WTC11 (cell line): ENCODE measurements around the gene KHDC4. TPM values are rescaled to one million over a fixed set of nuclear protein-coding genes. Genes with fewer than 3 reads are reported as not detected.
A peak's percentile ranks its signal among the peaks of the same experiment; 100 is the strongest.

ENCODE experiments used
- ATAC-seq: fragments of 200-7000 bp; cut with Tn5 transposase; 2 replicates; pipeline ENCODE4 v1.10.0; 2021; ENCODE audit warnings: mild to moderate bottlenecking, moderate library complexity
- CTCF ChIA-PET: fragments of 300-600 bp; sonication (Branson Sonifier 250); formaldehyde crosslinking; loops from one replicate; lab custom pipeline; 2021; ENCODE audit warnings: antibody characterized with exemption; lab: Charles Lee
- POLR2A ChIA-PET: fragments of 350-600 bp; sonication (Branson Sonifier 250); formaldehyde crosslinking; loops from one replicate; lab custom pipeline; 2021; ENCODE audit warnings: antibody characterized with exemption; lab: Charles Lee
- DNase-seq: peaks from one replicate; pipeline ENCODE4 v3.0.0; 2021; ENCODE audit warnings: low spot score
- H3K27ac Mint-ChIP-seq: 2 replicates; pipeline ENCODE4 v1.8.0; 2021; ENCODE audit warnings: mixed read lengths
- H3K27me3 Mint-ChIP-seq: 2 replicates; pipeline ENCODE4 v1.8.0; 2021; ENCODE audit warnings: low read depth, mild to moderate bottlenecking, moderate library complexity, mixed read lengths
- H3K36me3 Mint-ChIP-seq: 2 replicates; pipeline ENCODE4 v1.8.0; 2021; ENCODE audit warnings: mixed read lengths
- H3K4me1 Mint-ChIP-seq: 2 replicates; pipeline ENCODE4 v1.8.0; 2022; ENCODE audit warnings: mixed read lengths
- H3K4me3 Mint-ChIP-seq: 2 replicates; pipeline ENCODE4 v1.8.0; 2021; ENCODE audit warnings: mild to moderate bottlenecking, moderate library complexity, mixed read lengths
- H3K9me3 Mint-ChIP-seq: 2 replicates; pipeline ENCODE4 v1.8.0; 2021; ENCODE audit warnings: mixed read lengths
- ATF1 ChIP-seq: sonication (generic); formaldehyde crosslinking; IDR thresholded peaks from 2 replicates; pipeline ENCODE4 v1.8.1; 2023; ENCODE audit warnings: mild to moderate bottlenecking, moderate library complexity, missing genetic modification reagents
- ETV6 ChIP-seq: sonication (generic); formaldehyde crosslinking; IDR thresholded peaks from 2 replicates; pipeline ENCODE4 v1.8.1; 2022; ENCODE audit warnings: mild to moderate bottlenecking, missing genetic modification reagents
- FOXK1 ChIP-seq: sonication (generic); formaldehyde crosslinking; IDR thresholded peaks from 2 replicates; pipeline ENCODE4 v1.8.0; 2022; ENCODE audit warnings: mild to moderate bottlenecking, moderate library complexity, missing genetic modification reagents
- GABPB1 ChIP-seq: sonication (generic); formaldehyde crosslinking; IDR thresholded peaks from 2 replicates; pipeline ENCODE4 v1.8.1; 2023; ENCODE audit warnings: mild to moderate bottlenecking, missing genetic modification reagents
- GRHL2 ChIP-seq: fragments of 250-450 bp; sonication (Bioruptor Pico); IDR thresholded peaks from 2 replicates; pipeline ENCODE4 v1.8.0; 2022; ENCODE audit warnings: mild to moderate bottlenecking, moderate library complexity; ENCODE audit not compliant: insufficient replicate concordance, severe bottlenecking
- PRRX2 ChIP-seq: fragments of 250-450 bp; sonication (Bioruptor Pico); IDR thresholded peaks from 2 replicates; pipeline ENCODE4 v1.8.0; 2021; ENCODE audit warnings: mild to moderate bottlenecking
- SOX15 ChIP-seq: fragments of 250-450 bp; sonication (Bioruptor Pico); IDR thresholded peaks from 2 replicates; pipeline ENCODE4 v1.9.0; 2021; ENCODE audit warnings: mild to moderate bottlenecking
- TEAD1 ChIP-seq: sonication (generic); formaldehyde crosslinking; IDR thresholded peaks from 2 replicates; pipeline ENCODE4 v1.8.0; 2022; ENCODE audit warnings: mild to moderate bottlenecking, missing genetic modification reagents
- TEAD4 ChIP-seq: sonication (generic); formaldehyde crosslinking; IDR thresholded peaks from 2 replicates; pipeline ENCODE4 v1.8.0; 2022; ENCODE audit warnings: mild to moderate bottlenecking, missing genetic modification reagents
- ZNF121 ChIP-seq: sonication (generic); formaldehyde crosslinking; IDR thresholded peaks from 2 replicates; pipeline ENCODE4 v1.8.0; 2023; ENCODE audit warnings: missing genetic modification reagents
- ZNF232 ChIP-seq: sonication (generic); formaldehyde crosslinking; IDR thresholded peaks from 2 replicates; pipeline ENCODE4 v1.8.0; 2022; ENCODE audit warnings: mild to moderate bottlenecking, missing genetic modification reagents
- ZNF317 ChIP-seq: sonication (generic); formaldehyde crosslinking; IDR thresholded peaks from 2 replicates; pipeline ENCODE4 v1.8.1; 2023; ENCODE audit warnings: low read depth, mild to moderate bottlenecking, moderate library complexity, missing genetic modification reagents, borderline replicate concordance
- total RNA-seq: library from RNA; stranded (reverse); gene quantifications from 3 replicates; pipeline ENCODE4 v1.2.3, GENCODE V29; 2021
- TF ChIP-seq, protein P1 (sequence below): sonication (generic); formaldehyde crosslinking; IDR thresholded peaks from 2 replicates; pipeline ENCODE4 v1.8.1; 2023; ENCODE audit warnings: mild to moderate bottlenecking, missing genetic modification reagents
- TF ChIP-seq, protein P2 (sequence below): fragments of 200-600 bp; IDR thresholded peaks from 2 replicates; pipeline ENCODE4 v1.8.0; 2022; ENCODE audit warnings: antibody characterized with exemption
- TF ChIP-seq, protein P3 (sequence below): fragments of 250-450 bp; sonication (Bioruptor Pico); IDR thresholded peaks from 2 replicates; pipeline ENCODE4 v1.9.0; 2021; ENCODE audit warnings: moderate library complexity, mild to moderate bottlenecking, inconsistent platforms, borderline replicate concordance
- TF ChIP-seq, protein P4 (sequence below): sonication (generic); formaldehyde crosslinking; IDR thresholded peaks from 2 replicates; pipeline ENCODE4 v1.8.1; 2023; ENCODE audit warnings: mild to moderate bottlenecking, missing genetic modification reagents, moderate library complexity
- TF ChIP-seq, protein P5 (sequence below): sonication (generic); formaldehyde crosslinking; IDR thresholded peaks from 2 replicates; pipeline ENCODE4 v1.8.1; 2022; ENCODE audit warnings: low read depth, missing genetic modification reagents, borderline replicate concordance
- TF ChIP-seq, protein P6 (sequence below): sonication (generic); formaldehyde crosslinking; IDR thresholded peaks from 2 replicates; pipeline ENCODE4 v1.8.1; 2022; ENCODE audit warnings: low read depth, mild to moderate bottlenecking, moderate library complexity, missing genetic modification reagents, borderline replicate concordance
- TF ChIP-seq, protein P7 (sequence below): sonication (generic); formaldehyde crosslinking; IDR thresholded peaks from 2 replicates; pipeline ENCODE4 v1.8.1; 2022; ENCODE audit warnings: mild to moderate bottlenecking, moderate library complexity, missing genetic modification reagents

KHDC4 gene
- total RNA-seq, 1 experiment from 2014 or later = 64.4 TPM

DNA sequence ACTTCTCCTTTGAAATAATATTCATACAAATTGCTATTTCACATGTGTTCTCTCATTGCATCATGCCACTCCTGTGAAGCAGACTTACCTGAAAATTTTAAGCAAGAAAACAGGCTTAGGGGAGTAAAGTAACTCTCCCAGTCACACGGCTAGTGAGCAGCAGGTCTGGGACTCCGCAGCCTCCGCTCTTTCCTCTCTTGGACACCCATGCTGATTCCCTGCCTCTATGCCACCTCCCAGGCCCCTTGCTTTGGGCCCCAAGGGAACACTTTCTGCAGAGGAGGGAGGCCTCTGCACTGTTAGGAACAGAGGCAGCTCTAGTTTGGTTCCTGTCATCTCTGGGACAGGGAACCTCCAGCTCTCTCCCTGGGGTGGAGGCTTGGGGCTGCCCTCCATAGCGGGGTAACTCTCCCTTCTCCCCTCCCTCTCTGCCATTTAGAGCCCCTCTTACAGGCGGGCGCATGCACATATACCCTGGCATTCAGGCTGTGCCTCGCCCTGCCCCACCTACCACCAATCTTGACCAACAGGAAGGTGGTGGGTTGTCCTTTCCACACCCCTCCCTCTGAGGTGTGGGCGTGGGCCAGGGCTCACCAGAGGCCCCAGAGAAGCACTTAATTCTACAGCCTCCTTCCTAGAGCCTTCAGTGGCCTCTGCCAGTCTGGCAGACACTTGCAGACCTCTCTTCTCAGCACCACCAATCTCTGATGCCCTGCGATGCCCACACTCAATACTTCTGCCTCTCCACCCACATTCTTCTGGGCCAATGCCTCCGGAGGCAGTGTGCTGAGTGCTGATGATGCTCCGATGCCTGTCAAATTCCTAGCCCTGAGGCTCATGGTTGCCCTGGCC lies 7.0 kb upstream of the KHDC4 start, which contains the start of gene RXFP4:
Gene RXFP4, plus strand, starts transcription at position 646 of the 852 bp plus-strand sequence. Its CDS starts 72 bp downstream, at position 718.
- TF ChIP-seq, protein P1, sequence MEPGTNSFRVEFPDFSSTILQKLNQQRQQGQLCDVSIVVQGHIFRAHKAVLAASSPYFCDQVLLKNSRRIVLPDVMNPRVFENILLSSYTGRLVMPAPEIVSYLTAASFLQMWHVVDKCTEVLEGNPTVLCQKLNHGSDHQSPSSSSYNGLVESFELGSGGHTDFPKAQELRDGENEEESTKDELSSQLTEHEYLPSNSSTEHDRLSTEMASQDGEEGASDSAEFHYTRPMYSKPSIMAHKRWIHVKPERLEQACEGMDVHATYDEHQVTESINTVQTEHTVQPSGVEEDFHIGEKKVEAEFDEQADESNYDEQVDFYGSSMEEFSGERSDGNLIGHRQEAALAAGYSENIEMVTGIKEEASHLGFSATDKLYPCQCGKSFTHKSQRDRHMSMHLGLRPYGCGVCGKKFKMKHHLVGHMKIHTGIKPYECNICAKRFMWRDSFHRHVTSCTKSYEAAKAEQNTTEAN (CRISPR knock-in tag) = no peak
- TF ChIP-seq ZNF232 (no peak), GABPB1 (CRISPR knock-in tag) (peak; percentile 42; the same call in 1 of the 2 replicates), TEAD1 (CRISPR knock-in tag) (no peak)
- TF ChIP-seq, protein P2, sequence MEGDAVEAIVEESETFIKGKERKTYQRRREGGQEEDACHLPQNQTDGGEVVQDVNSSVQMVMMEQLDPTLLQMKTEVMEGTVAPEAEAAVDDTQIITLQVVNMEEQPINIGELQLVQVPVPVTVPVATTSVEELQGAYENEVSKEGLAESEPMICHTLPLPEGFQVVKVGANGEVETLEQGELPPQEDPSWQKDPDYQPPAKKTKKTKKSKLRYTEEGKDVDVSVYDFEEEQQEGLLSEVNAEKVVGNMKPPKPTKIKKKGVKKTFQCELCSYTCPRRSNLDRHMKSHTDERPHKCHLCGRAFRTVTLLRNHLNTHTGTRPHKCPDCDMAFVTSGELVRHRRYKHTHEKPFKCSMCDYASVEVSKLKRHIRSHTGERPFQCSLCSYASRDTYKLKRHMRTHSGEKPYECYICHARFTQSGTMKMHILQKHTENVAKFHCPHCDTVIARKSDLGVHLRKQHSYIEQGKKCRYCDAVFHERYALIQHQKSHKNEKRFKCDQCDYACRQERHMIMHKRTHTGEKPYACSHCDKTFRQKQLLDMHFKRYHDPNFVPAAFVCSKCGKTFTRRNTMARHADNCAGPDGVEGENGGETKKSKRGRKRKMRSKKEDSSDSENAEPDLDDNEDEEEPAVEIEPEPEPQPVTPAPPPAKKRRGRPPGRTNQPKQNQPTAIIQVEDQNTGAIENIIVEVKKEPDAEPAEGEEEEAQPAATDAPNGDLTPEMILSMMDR = no peak
- no peaks in the 10 kb centered on the region for H3K9me3 Mint-ChIP-seq
- CTCF ChIA-PET = interaction anchor here (1.0 to 6.1 kb wide), 7 partner anchors 27 to 125 kb away, joined by 3 to 85 read pairs (median 7); partner anchors contain the start of gene ARHGEF2

DNA sequence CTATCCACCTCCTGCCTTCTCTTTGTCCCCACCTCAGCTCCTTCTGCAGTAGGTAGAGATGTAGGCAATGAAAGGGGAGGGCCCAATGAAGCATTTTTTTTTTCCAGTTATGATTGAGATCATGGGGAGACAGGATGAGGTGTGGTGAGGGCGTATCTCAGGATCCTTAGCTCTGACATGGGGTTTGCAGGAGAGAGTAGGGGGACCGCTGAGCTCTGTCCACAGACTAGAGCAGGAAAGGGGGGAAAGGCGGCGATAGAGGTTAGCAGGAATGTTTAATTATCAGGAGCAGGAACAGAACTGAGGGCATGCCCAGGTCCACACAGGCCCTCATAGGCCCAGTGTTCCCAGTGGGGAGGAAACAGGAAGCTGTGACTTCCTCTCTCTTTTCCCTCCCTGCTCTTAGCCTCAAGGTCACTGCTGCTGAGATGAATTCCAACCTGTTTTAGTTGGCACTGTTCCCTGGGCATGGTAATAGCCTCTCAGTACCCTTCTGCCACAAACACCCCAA lies 6.3 kb upstream of the KHDC4 start:
- POLR2A ChIA-PET = interaction anchor here (0.5 to 0.9 kb wide), 3 partner anchors 14 to 142 kb away, joined by 3 to 4 read pairs (median 3); partner anchors contain the start of gene MEX3A
- H3K4me1 Mint-ChIP-seq = peaks cover 25% of the 10 kb centered on the region
- no peaks in the 10 kb centered on the region for H3K36me3 Mint-ChIP-seq
- DNase-seq = no peak
- no peaks in the 10 kb centered on the region for H3K27me3 Mint-ChIP-seq
- H3K4me3 Mint-ChIP-seq = no peak overlapping the region
- H3K27ac Mint-ChIP-seq = peak overlapping the region; percentile 18; the same call in 1 of the 2 replicates
- no peaks in the 10 kb centered on the region for H3K9me3 Mint-ChIP-seq
- CTCF ChIA-PET = interaction anchor here (0.9 to 6.1 kb wide), 8 partner anchors 27 to 445 kb away, joined by 3 to 85 read pairs (median 6); partner anchors contain the start of gene ARHGEF2
- ATAC-seq = peak; percentile 10; the same call in 1 of the 2 replicates
- TF ChIP-seq, protein P3, sequence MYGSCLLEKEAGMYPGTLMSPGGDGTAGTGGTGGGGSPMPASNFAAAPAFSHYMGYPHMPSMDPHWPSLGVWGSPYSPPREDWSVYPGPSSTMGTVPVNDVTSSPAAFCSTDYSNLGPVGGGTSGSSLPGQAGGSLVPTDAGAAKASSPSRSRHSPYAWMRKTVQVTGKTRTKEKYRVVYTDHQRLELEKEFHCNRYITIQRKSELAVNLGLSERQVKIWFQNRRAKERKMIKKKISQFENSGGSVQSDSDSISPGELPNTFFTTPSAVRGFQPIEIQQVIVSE = no peak
- TF ChIP-seq GRHL2 (CRISPR knock-in tag) = no peak
- TF ChIP-seq, protein P4, sequence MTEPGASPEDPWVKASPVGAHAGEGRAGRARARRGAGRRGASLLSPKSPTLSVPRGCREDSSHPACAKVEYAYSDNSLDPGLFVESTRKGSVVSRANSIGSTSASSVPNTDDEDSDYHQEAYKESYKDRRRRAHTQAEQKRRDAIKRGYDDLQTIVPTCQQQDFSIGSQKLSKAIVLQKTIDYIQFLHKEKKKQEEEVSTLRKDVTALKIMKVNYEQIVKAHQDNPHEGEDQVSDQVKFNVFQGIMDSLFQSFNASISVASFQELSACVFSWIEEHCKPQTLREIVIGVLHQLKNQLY = no peak
- no peak for TF ChIP-seq ATF1 (CRISPR knock-in tag)
- no peak for TF ChIP-seq TEAD4 (CRISPR knock-in tag)
- no peak for TF ChIP-seq ZNF317
- no peak for TF ChIP-seq ZNF121 (CRISPR knock-in tag)
- TF ChIP-seq FOXK1 = no peak
- no peak for TF ChIP-seq SOX15 (CRISPR knock-in tag)
- TF ChIP-seq PRRX2 = no peak
- no peak for TF ChIP-seq ETV6 (CRISPR knock-in tag)
- TF ChIP-seq, protein P5, sequence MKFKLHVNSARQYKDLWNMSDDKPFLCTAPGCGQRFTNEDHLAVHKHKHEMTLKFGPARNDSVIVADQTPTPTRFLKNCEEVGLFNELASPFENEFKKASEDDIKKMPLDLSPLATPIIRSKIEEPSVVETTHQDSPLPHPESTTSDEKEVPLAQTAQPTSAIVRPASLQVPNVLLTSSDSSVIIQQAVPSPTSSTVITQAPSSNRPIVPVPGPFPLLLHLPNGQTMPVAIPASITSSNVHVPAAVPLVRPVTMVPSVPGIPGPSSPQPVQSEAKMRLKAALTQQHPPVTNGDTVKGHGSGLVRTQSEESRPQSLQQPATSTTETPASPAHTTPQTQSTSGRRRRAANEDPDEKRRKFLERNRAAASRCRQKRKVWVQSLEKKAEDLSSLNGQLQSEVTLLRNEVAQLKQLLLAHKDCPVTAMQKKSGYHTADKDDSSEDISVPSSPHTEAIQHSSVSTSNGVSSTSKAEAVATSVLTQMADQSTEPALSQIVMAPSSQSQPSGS (CRISPR knock-in tag) = no peak
- TF ChIP-seq, protein P6, sequence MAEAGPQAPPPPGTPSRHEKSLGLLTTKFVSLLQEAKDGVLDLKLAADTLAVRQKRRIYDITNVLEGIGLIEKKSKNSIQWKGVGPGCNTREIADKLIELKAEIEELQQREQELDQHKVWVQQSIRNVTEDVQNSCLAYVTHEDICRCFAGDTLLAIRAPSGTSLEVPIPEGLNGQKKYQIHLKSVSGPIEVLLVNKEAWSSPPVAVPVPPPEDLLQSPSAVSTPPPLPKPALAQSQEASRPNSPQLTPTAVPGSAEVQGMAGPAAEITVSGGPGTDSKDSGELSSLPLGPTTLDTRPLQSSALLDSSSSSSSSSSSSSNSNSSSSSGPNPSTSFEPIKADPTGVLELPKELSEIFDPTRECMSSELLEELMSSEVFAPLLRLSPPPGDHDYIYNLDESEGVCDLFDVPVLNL (CRISPR knock-in tag) = no peak
- TF ChIP-seq, protein P7, sequence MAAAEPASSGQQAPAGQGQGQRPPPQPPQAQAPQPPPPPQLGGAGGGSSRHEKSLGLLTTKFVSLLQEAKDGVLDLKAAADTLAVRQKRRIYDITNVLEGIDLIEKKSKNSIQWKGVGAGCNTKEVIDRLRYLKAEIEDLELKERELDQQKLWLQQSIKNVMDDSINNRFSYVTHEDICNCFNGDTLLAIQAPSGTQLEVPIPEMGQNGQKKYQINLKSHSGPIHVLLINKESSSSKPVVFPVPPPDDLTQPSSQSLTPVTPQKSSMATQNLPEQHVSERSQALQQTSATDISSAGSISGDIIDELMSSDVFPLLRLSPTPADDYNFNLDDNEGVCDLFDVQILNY (CRISPR knock-in tag) = no peak

More for the DNA sequence above, 7.0 kb upstream of the KHDC4 start, which contains the start of gene RXFP4:
- H3K27ac Mint-ChIP-seq = peak within 1 kb of the TSS; percentile 18; the same call in 1 of the 2 replicates
- ATAC-seq (peak; percentile 20), DNase-seq (no peak)
- POLR2A ChIA-PET = interaction anchor here (0.5 to 0.9 kb wide), 3 partner anchors 13 to 141 kb away, joined by 3 to 4 read pairs (median 3); partner anchors contain the start of gene MEX3A
- H3K36me3 Mint-ChIP-seq = no peaks in the 10 kb centered on the region
- no peaks in the 10 kb centered on the region for H3K27me3 Mint-ChIP-seq
- no peak within 1 kb of the TSS for H3K4me3 Mint-ChIP-seq
- peaks cover 28% of the 10 kb centered on the region for H3K4me1 Mint-ChIP-seq
